SK-N-SH (cell line): ENCODE measurements around the gene SDHAF3. TPM values are rescaled to one million over a fixed set of nuclear protein-coding genes. Genes with fewer than 3 reads are reported as not detected.
"Not testable (repeated sequence)": the region's sequence is repeated elsewhere in the genome, so short reads cannot be mapped to it uniquely, and the experiment has no call there.

ENCODE experiments used
- CTCF ChIA-PET: fragments of 300-600, 350-600 bp; formaldehyde crosslinking; extraction: SDS; loops from one replicate; lab custom pipeline; 2021; lab: Yijun Ruan, JAX
- POLR2A ChIA-PET: fragments of 350-600 bp; sonication (Branson Sonifier 250); formaldehyde crosslinking; extraction: SDS; loops from one replicate; lab custom pipeline; 2020; ENCODE audit warnings: antibody characterized with exemption, inconsistent platforms; lab: Yijun Ruan, JAX
- DNase-seq: peaks from one replicate; pipeline ENCODE4 v3.0.0; 2012
- H2AFZ ChIP-seq: fragments of 200-600 bp; sonication (generic); 2 replicates; pipeline ENCODE4 v1.8.1; 2016; ENCODE audit warnings: antibody characterized with exemption, mild to moderate bottlenecking, low read depth
- H3F3A ChIP-seq: fragments of 200-600 bp; sonication (generic); replicated peaks from 2 replicates; pipeline ENCODE3; 2016; ENCODE audit warnings: antibody characterized with exemption, mild to moderate bottlenecking; ENCODE audit not compliant: insufficient read depth
- H3K27ac ChIP-seq, 2 experiments: fragments of 200-500 bp in 1 of 2; fragments of 200-600 bp in 1 of 2; sonication (Bioruptor generic) in 1 of 2; sonication (generic), shearing (Covaris generic) in 1 of 2; 2 replicates each; pipeline versions ENCODE4 v1.5.1 to v1.6.1; 2014 to 2016; ENCODE audit warnings: low read depth in 2 of 2, inconsistent platforms in 1 of 2, low read length in 1 of 2, mild to moderate bottlenecking in 1 of 2, mixed read lengths in 1 of 2
- H3K27me3 ChIP-seq: fragments of 200-600 bp; sonication (generic), shearing (Covaris generic); 2 replicates; pipeline ENCODE4 v1.6.1; 2016; ENCODE audit warnings: mixed run types; ENCODE audit not compliant: insufficient read depth
- H3K36me3 ChIP-seq, 2 experiments: fragments of 200-500 bp in 1 of 2; fragments of 200-600 bp in 1 of 2; sonication (Bioruptor generic) in 1 of 2; sonication (generic) in 1 of 2; replicated peaks in 1 of 2; 2 replicates each; pipeline versions ENCODE3 to v1.5.1; 2014 to 2016; ENCODE audit warnings: low read length in 1 of 2, mild to moderate bottlenecking in 1 of 2; ENCODE audit not compliant: insufficient read depth in 2 of 2, control insufficient read depth in 1 of 2
- H3K4me1 ChIP-seq, 2 experiments: fragments of 200-500 bp in 1 of 2; fragments of 200-600 bp in 1 of 2; sonication (Bioruptor generic) in 1 of 2; sonication (generic), shearing (Covaris generic) in 1 of 2; 2 replicates each; pipeline versions ENCODE4 v1.5.1 to v1.6.1; 2014 to 2016; ENCODE audit warnings: low read depth in 1 of 2, low read length in 1 of 2, mixed run types in 1 of 2; ENCODE audit not compliant: insufficient read depth in 2 of 2, control insufficient read depth in 1 of 2
- H3K4me2 ChIP-seq: fragments of 200-600 bp; sonication (generic), shearing (Covaris generic); 2 replicates; pipeline ENCODE4 v1.6.1; 2017; ENCODE audit warnings: mixed run types
- H3K4me3 ChIP-seq, 2 experiments: fragments of 200-500 bp in 1 of 2; fragments of 200-600 bp in 1 of 2; sonication (Bioruptor generic) in 1 of 2; sonication (generic), shearing (Covaris generic) in 1 of 2; 2 replicates each; pipeline versions ENCODE4 v1.5.1 to v1.8.1; 2014 to 2016; ENCODE audit warnings: low read depth in 2 of 2, inconsistent platforms in 1 of 2, low read length in 1 of 2, mild to moderate bottlenecking in 1 of 2, mixed read lengths in 1 of 2, moderate library complexity in 1 of 2
- H3K79me2 ChIP-seq: fragments of 200-600 bp; sonication (generic); 2 replicates; pipeline ENCODE4 v1.8.1; 2017; ENCODE audit warnings: mild to moderate bottlenecking; ENCODE audit not compliant: insufficient read depth
- H3K9ac ChIP-seq: fragments of 200-600 bp; sonication (generic); 2 replicates; pipeline ENCODE4 v1.6.1; 2017; ENCODE audit warnings: mixed run types
- H3K9me2 ChIP-seq: fragments of 200-600 bp; sonication (generic); 2 replicates; pipeline ENCODE4 v1.6.1; 2017; ENCODE audit warnings: mixed run types
- H3K9me3 ChIP-seq: fragments of 200-600 bp; sonication (generic); 2 replicates; pipeline ENCODE4 v1.6.1; 2017; ENCODE audit warnings: mixed run types, mild to moderate bottlenecking, moderate library complexity
- H4K20me1 ChIP-seq: fragments of 200-600 bp; sonication (generic); 2 replicates; pipeline ENCODE4 v1.6.1; 2017; ENCODE audit warnings: mild to moderate bottlenecking, mixed run types; ENCODE audit not compliant: insufficient read depth
- CHD2 ChIP-seq: fragments of 150-350 bp; IDR thresholded peaks from 2 replicates; pipeline ENCODE4 v1.6.1; 2018; ENCODE audit warnings: low read length; ENCODE audit not compliant: partially characterized antibody
- EZH2phosphoT487 ChIP-seq: fragments of 200-600 bp; sonication (generic); IDR thresholded peaks from 2 replicates; pipeline ENCODE4 v1.6.1; 2017; ENCODE audit warnings: low read depth, mixed run types, mild to moderate bottlenecking, antibody characterized with exemption, moderate library complexity, borderline replicate concordance
- FOSL2 ChIP-seq: IDR thresholded peaks from 2 replicates; pipeline ENCODE4 v1.4.0; 2012; ENCODE audit warnings: low read depth, mild to moderate bottlenecking, moderate library complexity, borderline replicate concordance
- MAX ChIP-seq: IDR thresholded peaks from 2 replicates; pipeline ENCODE4 v1.4.0; 2012; ENCODE audit warnings: low read depth
- NRF1 ChIP-seq: IDR thresholded peaks from 2 replicates; pipeline ENCODE4 v1.6.1; 2012; ENCODE audit warnings: low read depth, mild to moderate bottlenecking, low read length
- POLR2AphosphoS5 ChIP-seq: IDR thresholded peaks from 2 replicates; pipeline ENCODE4 v1.6.1; 2012; ENCODE audit warnings: low read depth, low read length
- RAD21 ChIP-seq: IDR thresholded peaks from 2 replicates; pipeline ENCODE4 v1.6.1; 2012; ENCODE audit warnings: mild to moderate bottlenecking, low read length
- RCOR1 ChIP-seq: fragments of 150-350 bp; IDR thresholded peaks from 2 replicates; pipeline ENCODE4 v1.6.1; 2017; ENCODE audit warnings: antibody characterized with exemption, low read length
- SIN3A ChIP-seq: IDR thresholded peaks from 2 replicates; pipeline ENCODE4 v1.6.1; 2012; ENCODE audit warnings: low read depth, mild to moderate bottlenecking, low read length, moderate library complexity, borderline replicate concordance
- SMC3 ChIP-seq: IDR thresholded peaks from 2 replicates; pipeline ENCODE4 v1.6.1; 2012; ENCODE audit warnings: low read depth, low read length, improper control_type of control experiment
- TCF12 ChIP-seq: IDR thresholded peaks from 2 replicates; pipeline ENCODE4 v1.4.0; 2012
- USF2 ChIP-seq: fragments of 150-350 bp; IDR thresholded peaks from 2 replicates; pipeline ENCODE4 v1.6.1; 2017; ENCODE audit warnings: antibody characterized with exemption, low read length, low read depth, borderline replicate concordance
- WGBS: methylation state at CpG from one replicate; pipeline ENCODE4 v1.1.6; 2017; ENCODE audit warnings: low lambda C conversion rate; 5-methylcytosine and 5-hydroxymethylcytosine counted together
- polyA plus RNA-seq, 3 experiments: library from polyadenylated mRNA; depleted of rRNA; stranded (reverse); fragments of >200 nt; gene quantifications; 2 replicates each; pipeline ENCODE4 v1.2.3, GENCODE V29; 2012
- TF ChIP-seq, protein P1 (sequence below): fragments of 200-600 bp; sonication (generic); IDR thresholded peaks from 2 replicates; pipeline ENCODE4 v1.6.1; 2017; ENCODE audit warnings: antibody characterized with exemption, mild to moderate bottlenecking, moderate library complexity

The SDHAF3 gene
- polyA plus RNA-seq, 1 of the 3 experiments (the other 2 are of a cell fraction): 17.0 TPM

DNA sequence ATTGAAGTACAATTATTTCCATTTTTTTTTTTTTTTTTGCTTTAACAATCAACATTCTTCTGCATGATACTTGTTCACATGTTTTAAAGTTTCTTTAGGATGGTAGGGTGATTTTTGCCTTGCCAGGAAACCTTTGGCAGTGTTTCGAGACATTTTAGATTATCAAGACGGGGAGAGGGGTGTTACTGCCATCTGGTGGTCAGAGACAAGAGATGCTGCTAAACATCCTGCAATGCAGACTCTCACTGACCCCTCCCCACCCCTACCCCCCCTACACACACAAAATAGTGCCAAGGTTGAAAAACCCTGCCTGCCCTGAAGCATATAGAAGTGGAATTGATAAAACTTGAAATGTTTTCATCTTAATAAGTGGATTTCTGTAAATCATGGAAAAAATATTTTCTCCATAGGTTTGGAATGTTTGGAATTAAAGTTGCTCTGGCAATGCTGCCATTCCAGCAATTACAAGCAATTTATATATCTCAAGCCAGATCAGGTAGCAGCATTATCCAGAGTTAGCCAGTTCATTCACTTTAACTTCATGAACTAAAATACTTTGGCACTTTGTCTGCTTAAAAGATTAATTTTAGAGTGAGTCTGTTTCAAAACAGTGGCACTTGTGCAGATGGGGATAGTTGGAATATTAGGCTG, 62.1 kb downstream of the SDHAF3 start:
- no peak overlapping the region; a peak in 1 of 4 replicates for H3K4me3 ChIP-seq
- H3K79me2 ChIP-seq: no peaks in the 10 kb centered on the region
- H3K4me2 ChIP-seq: no peak overlapping the region
- no peak overlapping the region for H3K27ac ChIP-seq
- H3K4me1 ChIP-seq: peaks cover 0 to 3% of the 10 kb centered on the region in 2 experiments; a peak in 1 of 4 replicates
- H3F3A ChIP-seq: no peaks in the 10 kb centered on the region
- ChIA-PET POLR2A (no interaction called here), CTCF (interaction anchor here (0.6 to 2.7 kb wide), 35 partner anchors 8 to 1774 kb away, joined by 3 to 40 read pairs (median 4); partner anchors contain the start of gene SDHAF3)
- no peaks in the 10 kb centered on the region for H3K9me2 ChIP-seq
- no peaks in the 10 kb centered on the region for H3K9me3 ChIP-seq
- H2AFZ ChIP-seq: no peak overlapping the region
- TF ChIP-seq TCF12 (no peak), RCOR1 (no peak), RAD21 (peak; percentile 80), SMC3 (peak; percentile 87), EZH2phosphoT487 (no peak), USF2 (no peak), CHD2 (no peak), NRF1 (no peak), POLR2AphosphoS5 (no peak)
- TF ChIP-seq, protein P1, sequence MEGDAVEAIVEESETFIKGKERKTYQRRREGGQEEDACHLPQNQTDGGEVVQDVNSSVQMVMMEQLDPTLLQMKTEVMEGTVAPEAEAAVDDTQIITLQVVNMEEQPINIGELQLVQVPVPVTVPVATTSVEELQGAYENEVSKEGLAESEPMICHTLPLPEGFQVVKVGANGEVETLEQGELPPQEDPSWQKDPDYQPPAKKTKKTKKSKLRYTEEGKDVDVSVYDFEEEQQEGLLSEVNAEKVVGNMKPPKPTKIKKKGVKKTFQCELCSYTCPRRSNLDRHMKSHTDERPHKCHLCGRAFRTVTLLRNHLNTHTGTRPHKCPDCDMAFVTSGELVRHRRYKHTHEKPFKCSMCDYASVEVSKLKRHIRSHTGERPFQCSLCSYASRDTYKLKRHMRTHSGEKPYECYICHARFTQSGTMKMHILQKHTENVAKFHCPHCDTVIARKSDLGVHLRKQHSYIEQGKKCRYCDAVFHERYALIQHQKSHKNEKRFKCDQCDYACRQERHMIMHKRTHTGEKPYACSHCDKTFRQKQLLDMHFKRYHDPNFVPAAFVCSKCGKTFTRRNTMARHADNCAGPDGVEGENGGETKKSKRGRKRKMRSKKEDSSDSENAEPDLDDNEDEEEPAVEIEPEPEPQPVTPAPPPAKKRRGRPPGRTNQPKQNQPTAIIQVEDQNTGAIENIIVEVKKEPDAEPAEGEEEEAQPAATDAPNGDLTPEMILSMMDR: peak; percentile 96
- H3K9ac ChIP-seq: no peak overlapping the region
- 20% methylated on average over 2 of the region's 2 CpGs for WGBS
- no peaks in the 10 kb centered on the region for H4K20me1 ChIP-seq
- H3K27me3 ChIP-seq: no peaks in the 10 kb centered on the region
- H3K36me3 ChIP-seq: peaks cover 0 to 5% of the 10 kb centered on the region in 2 experiments
- DNase-seq: peak; percentile 84

- Histone ChIP-seq H2AFZ (no peak overlapping the region), H3K27ac (no peak overlapping the region), H3K79me2 (no peaks in the 10 kb centered on the region), H3K4me1 (no peaks in the 10 kb centered on the region), H3K9me2 (no peaks in the 10 kb centered on the region), H3K9ac (no peak overlapping the region), H3F3A (no peaks in the 10 kb centered on the region), H3K4me2 (no peak overlapping the region), H4K20me1 (no peaks in the 10 kb centered on the region), H3K4me3 (no peak overlapping the region), H3K36me3 (peaks cover 0 to 2% of the 10 kb centered on the region in 2 experiments), H3K27me3 (no peaks in the 10 kb centered on the region), H3K9me3 (no peaks in the 10 kb centered on the region)
- TF ChIP-seq SIN3A (no peak), MAX (0 out of 2 replicates have a peak, but pooled peaks have one; percentile 17), FOSL2 (peak; percentile 17; the same call in 1 of the 2 replicates)
- no peak for DNase-seq
- POLR2A ChIA-PET: no interaction called here
- CTCF ChIA-PET: interaction anchor here (1.0 to 1.1 kb wide), 3 partner anchors 8 to 83 kb away, joined by 3 read pairs; no protein-coding TSS in a partner anchor
- WGBS: 83% methylated on average over 1 of the region's 1 CpG
Observed at GRCh38 chr7:97187067-97187466, 69.6 kb downstream of the SDHAF3 start.

- H3K9me3 ChIP-seq, POLR2A ChIA-PET, H3K9me2 ChIP-seq, H3K27ac ChIP-seq, H3K4me1 ChIP-seq, DNase-seq, H3K9ac ChIP-seq, H3K4me2 ChIP-seq, H4K20me1 ChIP-seq, H2AFZ ChIP-seq, H3F3A ChIP-seq, H3K4me3 ChIP-seq, H3K79me2 ChIP-seq, H3K27me3 ChIP-seq, H3K36me3 ChIP-seq: not testable (repeated sequence)
- 0% methylated on average over 2 of the region's 2 CpGs for WGBS
- CTCF ChIA-PET: interaction anchor here (1.5 to 1.9 kb wide), 2 partner anchors 15 to 17 kb away, joined by 5 to 6 read pairs; no protein-coding TSS in a partner anchor
Observed at GRCh38 chr7:97196174-97196573, 78.7 kb downstream of the SDHAF3 start.
